Limb (tissue), 2 donors: Measurements from ENCODE around the gene C19orf67.

Source experiments
- DNase-seq, 2 donors: peaks; one replicate each; pipeline ENCODE4 v3.0.0-alpha.2; 2016; ENCODE audit errors: extremely low spot score in 2 of 2

Gene C19orf67

GRCh38 chr19:14085309-14085995 lies at the start of gene C19orf67:
Gene C19orf67, minus strand, starts transcription at chr19:14085783. Its CDS starts 156 bp downstream, at chr19:14085627.
- DNase-seq: no peak

- no peak for DNase-seq
Measured at GRCh38 chr19:14135355-14135754, 49.8 kb upstream of the C19orf67 start.

- no peak for DNase-seq
Measured at GRCh38 chr19:14127929-14128509, 42.4 kb upstream of the C19orf67 start.

- DNase-seq: no peak
Measured at GRCh38 chr19:14127176-14127575, 41.6 kb upstream of the C19orf67 start.

- DNase-seq: no peak
Measured at GRCh38 chr19:14122924-14123323, 37.3 kb upstream of the C19orf67 start.

GRCh38 chr19:14120497-14120780 lies 34.9 kb upstream of the C19orf67 start:
- no peak for DNase-seq

- no peak for DNase-seq
Measured at GRCh38 chr19:14119644-14120496, 34.3 kb upstream of the C19orf67 start.

- DNase-seq: no peak
Measured at GRCh38 chr19:14119146-14119545, 33.6 kb upstream of the C19orf67 start.

GRCh38 chr19:14118165-14119051 lies 32.8 kb upstream of the C19orf67 start:
- no peak for DNase-seq

GRCh38 chr19:14117668-14118164 lies 32.1 kb upstream of the C19orf67 start, which contains the start of gene PRKACA:
Gene PRKACA, minus strand, starts transcription at chr19:14117762. Its CDS starts 215 bp downstream, at chr19:14117547.
- DNase-seq: peak; percentile 98 to 99

GRCh38 chr19:14116918-14117578 lies 31.5 kb upstream of the C19orf67 start:
- peak in 1 of 2 donors; percentile 64 for DNase-seq

GRCh38 chr19:14116525-14116917 lies 30.9 kb upstream of the C19orf67 start:
- DNase-seq: no peak

GRCh38 chr19:14115756-14116155 lies 30.2 kb upstream of the C19orf67 start:
- DNase-seq: no peak

GRCh38 chr19:14114854-14115253 lies 29.3 kb upstream of the C19orf67 start:
- DNase-seq: no peak

- no peak for DNase-seq
Measured at GRCh38 chr19:14114439-14114838, 28.9 kb upstream of the C19orf67 start.

- no peak for DNase-seq
Measured at GRCh38 chr19:14113762-14114414, 28.3 kb upstream of the C19orf67 start.

- no peak for DNase-seq
Measured at GRCh38 chr19:14112809-14113385, 27.3 kb upstream of the C19orf67 start.

GRCh38 chr19:14112051-14112808 lies 26.6 kb upstream of the C19orf67 start:
- no peak for DNase-seq

GRCh38 chr19:14111486-14111885 lies 25.9 kb upstream of the C19orf67 start:
- no peak for DNase-seq
